Adrenal gland (tissue), 12 donors: ENCODE results near the gene MLH3. TPM values are rescaled to one million over a fixed set of nuclear protein-coding genes. Genes with fewer than 3 reads are reported as not detected.

Experiments
- DNase-seq, 7 donors: peaks; one replicate each; pipeline ENCODE4 v3.0.0-alpha.2; 2019 to 2020
- H3K27ac ChIP-seq, 5 donors: fragments of 200-600 bp; sonication (generic) in 4 of 5; 1 replicate in 3 of 5; 2 replicates in 2 of 5; pipeline versions ENCODE4 v1.5.1 to v1.8.0; 2016 to 2020; ENCODE audit warnings: mild to moderate bottlenecking in 1 of 5
- H3K27me3 ChIP-seq: fragments of 200-600 bp; 2 replicates; pipeline ENCODE4 v1.8.0; 2021
- H3K36me3 ChIP-seq, 2 donors: fragments of 200-600 bp; replicated peaks in 1 of 2; 1 replicate in 1 of 2; 2 replicates in 1 of 2; pipeline versions ENCODE4 v1.5.1 to v1.8.0; 2018 to 2022
- H3K4me1 ChIP-seq, 2 donors: fragments of 200-600 bp; replicated peaks in 1 of 2; 1 replicate in 1 of 2; 2 replicates in 1 of 2; pipeline versions ENCODE4 v1.5.1 to v1.8.0; 2018 to 2021
- H3K4me3 ChIP-seq, 4 donors: fragments of 200-600 bp; sonication (generic) in 3 of 4; one replicate each; pipeline ENCODE4 v1.5.1; 2016 to 2018
- H3K9me3 ChIP-seq, 3 donors: fragments of 200-600 bp; sonication (generic) in 1 of 3; replicated peaks in 1 of 3; 1 replicate in 2 of 3; 2 replicates in 1 of 3; pipeline versions ENCODE4 v1.5.1 to v1.8.0; 2016 to 2021
- POLR2A ChIP-seq, 2 donors: fragments of 450-650 bp; IDR thresholded peaks; one replicate each; pipeline ENCODE4 v1.6.1; 2017; ENCODE audit warnings: antibody characterized with exemption in 2 of 2, mild to moderate bottlenecking in 2 of 2, moderate library complexity in 1 of 2
- whole genome bisulfite sequencing, 4 donors: extraction: QIAGEN DNeasy Blood & Tissue Kit in 2 of 4; methylation state at CpG; one replicate each; pipeline versions ENCODE4 v1.1.5 to v1.1.7; 2013 to 2017; 5-methylcytosine and 5-hydroxymethylcytosine counted together
- intact Hi-C, 2 donors: fragments of 100-400 bp; cut with DNase I; formaldehyde crosslinking; loops; one replicate each; pipeline versions ENCODE4 v1.14.1 to v1.15.0; 2022 to 2023
- polyA plus RNA-seq, 3 donors: library from polyadenylated mRNA; stranded (reverse); fragments of 200-250 nt in 2 of 3; fragments of 350-450 nt in 1 of 3; fragmentation: Illumina TruSeq in 1 of 3; extraction: RNeasy Lipid Tissue Mini Kit (QIAGEN cat#74804) in 1 of 3; gene quantifications; one replicate each; pipeline ENCODE4 v1.2.3, GENCODE V29; 2013 to 2014
- total RNA-seq, 9 donors: library from RNA; depleted of rRNA in 4 of 9; stranded (reverse); fragments of >200 nt in 4 of 9; fragments of 120-200 nt in 1 of 9; fragmentation: NEBNext Ultra II Directional in 1 of 9; extraction: Animal tissue kit (Norgen Biotek cat#: 25700) in 1 of 9; gene quantifications; one replicate each; pipeline versions ENCODE4 v1.1.0 to v1.2.4, GENCODE V29; 2013 to 2023
- TF ChIP-seq, protein P1 (sequence below), 6 experiments: fragments of 450-650 bp in 4 of 6; fragments of 200-600 bp in 2 of 6; sonication (generic) in 1 of 6; IDR thresholded peaks; 1 replicate in 5 of 6; 2 replicates in 1 of 6; pipeline versions ENCODE4 v1.5.1 to v1.8.0; 2016 to 2021; ENCODE audit warnings: antibody characterized with exemption in 6 of 6, mild to moderate bottlenecking in 2 of 6, moderate library complexity in 1 of 6
- donor health status: healthy with polysubstance abuse.
- donor health status: Bipolar disorder and iron deficiency.
- donor health status: DM: yes; HTN: yes; CAD: no.
- donor health status: DM: no; HTN: no; CAD: no.
- donor health status: DM: no; HTN: no; CAD: no.
- donor health status: DM: yes; HTN: yes; CAD: no.

MLH3 gene
- total and polyA plus RNA-seq, 12 donors, result 22.2 to 51.4 (median 32.2) TPM

DNA sequence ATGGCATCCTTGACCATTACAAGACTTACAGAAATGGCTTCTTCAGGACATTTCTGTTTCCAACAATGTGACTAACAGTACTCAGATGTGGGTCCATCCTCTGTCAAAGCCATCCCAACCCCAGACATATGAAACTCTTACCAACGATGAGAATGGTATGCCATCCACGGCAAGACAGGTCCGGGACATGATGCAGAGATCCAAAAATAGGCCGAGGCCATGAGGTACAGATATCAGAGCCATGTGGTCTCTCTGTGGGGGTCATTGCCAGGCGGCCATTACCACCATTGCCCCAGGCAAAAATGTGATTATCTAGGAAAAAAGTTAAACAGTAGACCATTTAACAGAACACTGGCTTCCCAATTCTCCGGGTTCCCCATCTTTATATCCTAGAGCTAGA lies 45.7 kb upstream of the MLH3 start:
- no peak for DNase-seq
- Histone ChIP-seq H3K4me3 (no peak overlapping the region), H3K27ac (no peak overlapping the region), H3K27me3 (no peaks in the 10 kb centered on the region), H3K9me3 (no peaks in the 10 kb centered on the region), H3K4me1 (no peaks in the 10 kb centered on the region), H3K36me3 (peaks cover 0 to 96% of the 10 kb centered on the region in 2 donors)
- intact Hi-C loops, result no loop called here
- no peak for TF ChIP-seq POLR2A (IDR thresholded peaks at IDR 0.05)
- 68 to 82% (median 73%) methylated on average over 6 of the region's 6 CpGs for WGBS, 4 donors

DNA sequence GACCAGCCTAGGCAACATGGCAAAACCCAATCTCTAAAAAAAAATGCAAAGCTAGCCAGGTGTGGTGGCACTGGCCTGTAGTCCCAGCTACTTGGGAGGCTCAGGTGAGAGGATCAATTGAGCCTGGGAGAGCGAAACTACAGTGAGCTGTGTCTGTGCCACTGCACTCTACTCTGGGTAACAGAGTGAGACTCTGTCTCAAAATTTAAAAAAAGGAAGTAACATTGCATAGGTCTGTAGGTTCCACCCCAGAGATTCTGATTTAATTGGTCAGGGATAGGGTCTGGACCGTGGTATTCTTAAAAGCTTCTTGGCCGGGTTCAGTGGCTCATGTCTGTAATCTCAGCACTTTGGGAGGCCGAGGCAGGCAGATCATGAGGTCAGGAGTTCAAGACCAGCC lies 44.4 kb upstream of the MLH3 start:
- 80 to 93% (median 89%) methylated on average over 4 of the region's 4 CpGs for WGBS, 4 donors
- peaks cover 0 to 96% of the 10 kb centered on the region in 2 donors for H3K36me3 ChIP-seq
- intact Hi-C loops, result no loop called here

DNA sequence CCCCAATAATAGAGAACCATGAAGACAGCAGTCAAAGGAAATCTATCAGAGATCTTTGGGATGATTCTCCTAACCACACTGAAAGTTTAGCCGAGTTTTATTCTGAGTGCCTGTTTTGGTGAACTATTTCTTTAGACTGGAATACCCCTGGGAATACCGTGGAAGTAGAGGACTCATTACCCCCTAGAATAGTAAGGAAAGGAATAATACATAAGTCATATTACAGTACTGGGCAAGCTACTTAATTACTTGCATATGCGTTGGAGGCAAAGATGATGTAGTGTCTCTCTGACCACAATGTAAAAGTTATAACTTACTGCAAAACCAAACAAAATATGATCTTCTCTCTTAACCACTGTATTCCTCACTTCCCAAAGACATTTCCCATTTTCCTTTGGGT lies 43.6 kb upstream of the MLH3 start:
- no peak overlapping the region for H3K4me3 ChIP-seq
- 92 to 97% (median 94%) methylated on average over 3 of the region's 3 CpGs for whole genome bisulfite sequencing, 4 donors
- TF ChIP-seq POLR2A (IDR thresholded peaks at IDR 0.05), result no peak
- TF ChIP-seq, protein P1, sequence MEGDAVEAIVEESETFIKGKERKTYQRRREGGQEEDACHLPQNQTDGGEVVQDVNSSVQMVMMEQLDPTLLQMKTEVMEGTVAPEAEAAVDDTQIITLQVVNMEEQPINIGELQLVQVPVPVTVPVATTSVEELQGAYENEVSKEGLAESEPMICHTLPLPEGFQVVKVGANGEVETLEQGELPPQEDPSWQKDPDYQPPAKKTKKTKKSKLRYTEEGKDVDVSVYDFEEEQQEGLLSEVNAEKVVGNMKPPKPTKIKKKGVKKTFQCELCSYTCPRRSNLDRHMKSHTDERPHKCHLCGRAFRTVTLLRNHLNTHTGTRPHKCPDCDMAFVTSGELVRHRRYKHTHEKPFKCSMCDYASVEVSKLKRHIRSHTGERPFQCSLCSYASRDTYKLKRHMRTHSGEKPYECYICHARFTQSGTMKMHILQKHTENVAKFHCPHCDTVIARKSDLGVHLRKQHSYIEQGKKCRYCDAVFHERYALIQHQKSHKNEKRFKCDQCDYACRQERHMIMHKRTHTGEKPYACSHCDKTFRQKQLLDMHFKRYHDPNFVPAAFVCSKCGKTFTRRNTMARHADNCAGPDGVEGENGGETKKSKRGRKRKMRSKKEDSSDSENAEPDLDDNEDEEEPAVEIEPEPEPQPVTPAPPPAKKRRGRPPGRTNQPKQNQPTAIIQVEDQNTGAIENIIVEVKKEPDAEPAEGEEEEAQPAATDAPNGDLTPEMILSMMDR (IDR thresholded peaks at IDR 0.05), result no peak
- no peak for DNase-seq
- H3K36me3 ChIP-seq, result peaks cover 0 to 95% of the 10 kb centered on the region in 2 donors
- H3K27ac ChIP-seq, result no peak overlapping the region
- no peaks in the 10 kb centered on the region for H3K4me1 ChIP-seq
- H3K9me3 ChIP-seq, result no peaks in the 10 kb centered on the region
- intact Hi-C loops, result no loop called here
- H3K27me3 ChIP-seq, result no peaks in the 10 kb centered on the region

More for the DNA sequence above, 44.4 kb upstream of the MLH3 start:
- H3K4me1 ChIP-seq, result no peaks in the 10 kb centered on the region
- H3K27ac ChIP-seq, result no peak overlapping the region
- no peak overlapping the region for H3K4me3 ChIP-seq
- TF ChIP-seq POLR2A (IDR thresholded peaks at IDR 0.05), result no peak
- TF ChIP-seq, protein P1 (IDR thresholded peaks at IDR 0.05), result no peak
- H3K9me3 ChIP-seq, result no peaks in the 10 kb centered on the region
- no peak for DNase-seq
- H3K27me3 ChIP-seq, result no peaks in the 10 kb centered on the region

DNA sequence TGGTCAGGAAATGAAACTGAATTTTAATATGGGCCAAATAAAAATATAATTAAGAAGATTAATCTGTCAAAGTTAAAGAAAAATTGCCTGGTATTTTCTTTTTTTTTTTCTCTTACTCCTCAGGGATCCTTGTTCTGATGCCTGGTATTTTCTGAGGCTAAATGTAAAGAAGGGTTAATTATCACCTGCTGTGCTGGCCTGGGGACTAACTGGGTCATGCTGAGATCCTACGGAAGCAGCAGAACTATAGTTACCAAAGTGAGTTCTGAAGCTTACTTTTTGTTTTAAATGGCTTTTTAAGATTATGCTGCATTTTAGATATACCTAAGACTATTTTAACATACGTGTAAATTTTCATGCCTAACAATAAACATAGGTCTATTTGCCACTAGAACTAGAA lies 41.4 kb upstream of the MLH3 start:
- H3K4me1 ChIP-seq, result no peaks in the 10 kb centered on the region
- H3K36me3 ChIP-seq, result peaks cover 0 to 85% of the 10 kb centered on the region in 2 donors
- intact Hi-C loops, result no loop called here
- TF ChIP-seq POLR2A (IDR thresholded peaks at IDR 0.05), result no peak
- TF ChIP-seq, protein P1 (IDR thresholded peaks at IDR 0.05), result no peak
- no peaks in the 10 kb centered on the region for H3K9me3 ChIP-seq
- DNase-seq, result no peak
- no peak overlapping the region for H3K4me3 ChIP-seq
- H3K27ac ChIP-seq, result no peak overlapping the region
- 77 to 87% (median 85%) methylated on average over 2 of the region's 2 CpGs for whole genome bisulfite sequencing, 4 donors
- no peaks in the 10 kb centered on the region for H3K27me3 ChIP-seq

DNA sequence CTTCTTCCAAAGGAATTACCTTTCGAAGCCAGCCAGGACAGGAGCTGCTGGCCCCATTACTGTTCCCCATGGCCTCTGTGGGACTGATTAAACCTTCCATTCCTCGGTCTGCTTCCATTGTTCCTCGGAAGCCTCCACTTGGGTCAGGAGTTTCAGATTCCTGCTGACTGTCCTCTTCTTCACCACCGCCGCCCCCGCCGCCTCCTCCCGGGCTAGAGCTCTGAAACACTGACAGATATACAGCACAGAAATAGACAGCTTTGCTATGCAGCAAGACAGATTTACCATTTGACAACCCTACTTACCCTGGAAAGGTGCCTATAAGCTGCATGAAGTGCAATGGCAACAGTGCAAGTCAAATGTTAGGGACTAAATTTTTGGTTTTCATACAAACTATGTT lies 40.0 kb upstream of the MLH3 start:
- intact Hi-C loops, result no loop called here
- no peak overlapping the region for H3K27ac ChIP-seq
- H3K36me3 ChIP-seq, result peaks cover 0 to 85% of the 10 kb centered on the region in 2 donors
- H3K4me1 ChIP-seq, result no peaks in the 10 kb centered on the region
- 85 to 96% (median 91%) methylated on average over 8 of the region's 8 CpGs for WGBS, 4 donors
- no peak for DNase-seq
- H3K27me3 ChIP-seq, result no peaks in the 10 kb centered on the region
- no peak overlapping the region for H3K4me3 ChIP-seq
- no peaks in the 10 kb centered on the region for H3K9me3 ChIP-seq
- TF ChIP-seq, protein P1 (IDR thresholded peaks at IDR 0.05), result no peak
- no peak for TF ChIP-seq POLR2A (IDR thresholded peaks at IDR 0.05)
